Panc1 (cell line): ENCODE results near the gene TUFM. TPM values are rescaled to one million over a fixed set of nuclear protein-coding genes. Genes with fewer than 3 reads are reported as not detected.

Experiments used
- ATAC-seq: fragments of 200-7000 bp; cut with Tn5 transposase; 2 replicates; pipeline ENCODE4 v1.9.1; 2020; ENCODE audit warnings: mild to moderate bottlenecking, moderate library complexity
- BruUV-seq: library from RNA; stranded (reverse); fragments of 400-500 nt; replicated peaks from 2 replicates; lab custom pipeline; 2021; lab: Mats Ljungman, UMichigan
- CTCF ChIA-PET: fragments of 300-600 bp; sonication (Branson Sonifier 250); formaldehyde crosslinking; loops from one replicate; lab custom pipeline; 2022; ENCODE audit warnings: antibody characterized with exemption; lab: Charles Lee
- POLR2A ChIA-PET: fragments of 300-600 bp; sonication (Branson Sonifier 250); formaldehyde crosslinking; loops from one replicate; lab custom pipeline; 2022; ENCODE audit warnings: antibody characterized with exemption; lab: Charles Lee
- DNase-seq: peaks from one replicate; pipeline ENCODE4 v3.0.0-alpha.2; 2010; ENCODE audit warnings: low read depth, low spot score
- H3K27ac ChIP-seq: 2 replicates; pipeline ENCODE4 v1.5.1; 2011; ENCODE audit warnings: mild to moderate bottlenecking, low read length, inconsistent platforms
- H3K27me3 ChIP-seq: fragments of 200-500 bp; sonication (Bioruptor generic); 2 replicates; pipeline ENCODE4 v1.6.0; 2014; ENCODE audit warnings: low read length, inconsistent platforms; ENCODE audit not compliant: control insufficient read depth, insufficient read depth
- H3K36me3 ChIP-seq: fragments of 200-500 bp; sonication (Bioruptor generic); 2 replicates; pipeline ENCODE4 v1.5.1; 2014; ENCODE audit warnings: inconsistent platforms, mild to moderate bottlenecking, low read length, moderate library complexity; ENCODE audit not compliant: control insufficient read depth, insufficient read depth
- H3K4me1 ChIP-seq: 2 replicates; pipeline ENCODE4 v1.5.1; 2011; ENCODE audit warnings: inconsistent platforms, mild to moderate bottlenecking, low read length, moderate library complexity; ENCODE audit not compliant: control insufficient read depth, insufficient read depth
- H3K4me3 ChIP-seq, 2 experiments: 2 replicates each; pipeline ENCODE4 v1.5.1; 2011 to 2012; ENCODE audit warnings: low read depth in 2 of 2, low read length in 2 of 2, mild to moderate bottlenecking in 2 of 2, inconsistent platforms in 1 of 2, moderate library complexity in 1 of 2
- H3K9me3 ChIP-seq: fragments of 200-500 bp; sonication (Bioruptor generic); 2 replicates; pipeline ENCODE4 v1.5.1; 2014; ENCODE audit warnings: low read depth, mild to moderate bottlenecking, inconsistent platforms, low read length, moderate library complexity; ENCODE audit not compliant: control insufficient read depth, insufficient read depth
- CTCF ChIP-seq: fragments of 450-650 bp; IDR thresholded peaks from 2 replicates; pipeline ENCODE4 v1.5.1; 2017; ENCODE audit warnings: mild to moderate bottlenecking
- POLR2AphosphoS5 ChIP-seq: IDR thresholded peaks from 2 replicates; pipeline ENCODE4 v1.6.1; 2012; ENCODE audit warnings: mild to moderate bottlenecking, low read depth, low read length, moderate library complexity
- REST ChIP-seq, 2 experiments: IDR thresholded peaks; 2 replicates each; pipeline ENCODE4 v1.6.1; 2011 to 2012; ENCODE audit warnings: low read depth in 2 of 2, control low read depth in 1 of 2, low read length in 1 of 2, mild to moderate bottlenecking in 1 of 2, moderate library complexity in 1 of 2; ENCODE audit not compliant: insufficient read depth in 1 of 2
- SIN3A ChIP-seq: IDR thresholded peaks from 2 replicates; pipeline ENCODE4 v1.6.1; 2012; ENCODE audit warnings: low read depth, mild to moderate bottlenecking, low read length, moderate library complexity, borderline replicate concordance; ENCODE audit not compliant: insufficient read depth
- TCF7L2 ChIP-seq: IDR thresholded peaks from 2 replicates; pipeline ENCODE4 v1.6.1; 2011; ENCODE audit warnings: mild to moderate bottlenecking, low read depth, low read length, inconsistent platforms
- in situ Hi-C: cut with HindIII; loops from 2 replicates; pipeline ENCODE4 v1.10.0; 2016; ENCODE audit warnings: low sequenced_read_pairs, low pct_unique_long_range_greater_than_20kb
- intact Hi-C: fragments of 100-400 bp; cut with micrococcal nuclease; formaldehyde crosslinking; loops from one replicate; pipeline ENCODE4 v1.10.0; 2022; ENCODE audit not compliant: unreplicated experiment
- total RNA-seq: library from RNA; stranded (reverse); gene quantifications from one replicate; pipeline ENCODE4 v1.2.1, GENCODE V29; 2021; ENCODE audit not compliant: unreplicated experiment

The TUFM gene
- total RNA-seq, 1 experiment from 2014 or later, result 231 TPM

GRCh38 chr16:28839004-28839639 lies 7.0 kb downstream of the TUFM start:
- DNase-seq (no peak), ATAC-seq (no peak)
- Histone ChIP-seq H3K4me3 (no peak overlapping the region), H3K36me3 (peaks cover 8% of the 10 kb centered on the region), H3K4me1 (no peaks in the 10 kb centered on the region), H3K27ac (no peak overlapping the region), H3K27me3 (no peaks in the 10 kb centered on the region), H3K9me3 (no peaks in the 10 kb centered on the region)
- intact Hi-C loops (no loop called here), in situ Hi-C loops (no loop called here)
- no peak for TF ChIP-seq POLR2AphosphoS5
- no peak for TF ChIP-seq REST (IDR thresholded peaks at IDR 0.05; ENCODE audit: insufficient read depth in 1 of 2, low read depth in 2 of 2, low read length in 1 of 2)
- no peak for TF ChIP-seq SIN3A
- TF ChIP-seq TCF7L2, result no peak
- no peak for TF ChIP-seq CTCF
- no TSS peak for BruUV-seq
- POLR2A ChIA-PET, result interaction anchor here (0.6 to 0.7 kb wide), 2 partner anchors 11 to 93 kb away, joined by 6 to 9 read pairs; no protein-coding TSS in a partner anchor
- CTCF ChIA-PET, result no interaction called here

- in situ Hi-C loops (no loop called here), intact Hi-C loops (no loop called here)
- POLR2A ChIA-PET, result interaction anchor here (0.6 to 0.7 kb wide), 2 partner anchors 10 to 94 kb away, joined by 6 to 9 read pairs; no protein-coding TSS in a partner anchor
- no TSS peak for BruUV-seq
- no peak overlapping the region for H3K27ac ChIP-seq
- H3K9me3 ChIP-seq, result no peaks in the 10 kb centered on the region
- no peak for DNase-seq
- no peak overlapping the region for H3K4me3 ChIP-seq
- CTCF ChIA-PET, result no interaction called here
- TF ChIP-seq POLR2AphosphoS5 (peak; percentile 44; the same call in 1 of the 2 replicates), TCF7L2 (no peak)
- no peaks in the 10 kb centered on the region for H3K27me3 ChIP-seq
- no peaks in the 10 kb centered on the region for H3K4me1 ChIP-seq
- H3K36me3 ChIP-seq, result peaks cover 12% of the 10 kb centered on the region
- ATAC-seq, result no peak
These were observed 7.6 kb downstream of the TUFM start for GRCh38 chr16:28838558-28838918.
